Body of pancreas (tissue), 4 donors: Measurements from ENCODE around the gene XRCC5.

Experiments
- CTCF ChIP-seq, 7 experiments: fragments of 450-650 bp in 4 of 7; fragments of 200-600 bp in 3 of 7; sonication (generic) in 3 of 7; IDR thresholded peaks; one replicate each; pipeline ENCODE4 v1.5.1; 2016 to 2019; ENCODE audit warnings: antibody characterized with exemption in 7 of 7
- POLR2A ChIP-seq, 3 donors: fragments of 450-650 bp; IDR thresholded peaks; one replicate each; pipeline ENCODE4 v1.6.1; 2016; ENCODE audit warnings: antibody characterized with exemption in 3 of 3, mild to moderate bottlenecking in 2 of 3

DNA sequence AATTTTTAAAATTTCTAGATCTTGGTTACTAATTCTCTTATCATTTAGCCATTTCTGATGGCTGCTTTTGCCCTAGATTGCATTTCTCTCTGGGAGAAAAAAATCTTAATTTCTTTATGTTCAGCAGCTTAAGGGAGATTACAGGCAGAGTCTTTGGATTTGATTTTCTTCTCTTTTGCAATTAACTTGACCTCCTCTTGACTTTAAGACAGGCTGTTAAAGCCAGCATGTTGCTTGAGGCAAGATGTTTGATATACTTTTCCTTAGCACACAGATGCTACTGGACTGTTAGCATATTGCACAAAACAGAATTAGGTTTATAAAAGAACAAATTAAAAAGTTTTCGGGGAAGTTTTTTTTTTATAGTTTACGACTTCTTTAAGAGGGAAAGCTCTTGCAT, 50.0 kb downstream of the XRCC5 start:
- TF ChIP-seq CTCF (IDR thresholded peaks at IDR 0.05) (no peak), POLR2A (IDR thresholded peaks at IDR 0.05) (no peak)
